Urothelium cell line (cell line): Measurements from ENCODE around the gene DNAJB9.

Source experiments
- DNase-seq: peaks from one replicate; pipeline ENCODE4 v3.0.0; 2011; ENCODE audit warnings: low spot score, mixed read lengths
- FAIRE-seq: peaks from 2 replicates; lab custom pipeline; 2011; peaks lifted over from hg19 to GRCh38; lab: Jason Lieb, UNC

Gene DNAJB9

DNA sequence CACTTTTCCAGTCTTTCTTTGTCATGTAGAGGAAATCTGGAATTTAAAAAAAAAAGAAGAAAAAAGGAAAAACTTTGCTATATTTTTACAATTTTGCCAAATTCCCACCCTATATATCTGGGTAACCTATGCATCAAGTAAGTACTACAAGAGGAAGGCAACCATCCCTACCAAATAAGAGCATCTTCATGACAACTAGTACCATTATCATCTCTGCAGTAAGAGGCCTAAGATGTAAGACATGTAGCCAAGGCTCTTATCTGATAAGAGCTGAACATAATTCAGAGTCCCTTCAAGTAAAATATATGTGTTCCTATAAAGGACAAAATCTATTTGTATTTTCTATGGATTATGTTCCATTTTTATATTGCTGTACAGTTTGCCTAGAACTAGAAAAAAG, 3.7 kb upstream of the DNAJB9 start:
- FAIRE-seq = no peak
- no peak for DNase-seq

DNA sequence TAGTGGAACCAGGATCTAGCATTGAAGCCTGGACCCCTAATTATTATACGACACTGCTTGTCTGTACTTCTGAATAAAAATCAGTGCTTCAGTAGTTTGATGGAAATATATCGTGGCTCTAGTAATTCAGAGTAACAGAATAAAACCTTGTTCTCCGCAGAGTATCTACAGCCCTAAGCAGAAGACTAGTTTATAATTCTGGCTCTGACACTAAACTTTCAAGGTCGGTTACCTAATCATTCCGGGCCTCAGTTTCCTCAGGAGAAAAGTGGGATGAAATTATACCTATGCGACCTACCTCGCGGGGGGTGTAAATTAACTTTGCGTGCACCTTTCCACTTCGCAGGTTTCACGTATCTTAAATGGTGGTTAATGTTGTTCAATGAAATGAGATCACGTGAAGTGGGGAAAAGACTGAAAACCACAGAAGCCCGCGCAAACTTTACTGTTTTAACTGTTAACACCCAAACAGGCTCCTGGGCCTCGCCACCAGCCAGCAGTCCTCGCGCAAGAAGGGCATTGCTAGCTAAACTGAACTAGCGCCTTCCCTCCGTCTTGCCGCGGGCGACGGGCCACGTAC, 783 bp upstream of the DNAJB9 start:
- no peak for FAIRE-seq
- DNase-seq = no peak

DNA sequence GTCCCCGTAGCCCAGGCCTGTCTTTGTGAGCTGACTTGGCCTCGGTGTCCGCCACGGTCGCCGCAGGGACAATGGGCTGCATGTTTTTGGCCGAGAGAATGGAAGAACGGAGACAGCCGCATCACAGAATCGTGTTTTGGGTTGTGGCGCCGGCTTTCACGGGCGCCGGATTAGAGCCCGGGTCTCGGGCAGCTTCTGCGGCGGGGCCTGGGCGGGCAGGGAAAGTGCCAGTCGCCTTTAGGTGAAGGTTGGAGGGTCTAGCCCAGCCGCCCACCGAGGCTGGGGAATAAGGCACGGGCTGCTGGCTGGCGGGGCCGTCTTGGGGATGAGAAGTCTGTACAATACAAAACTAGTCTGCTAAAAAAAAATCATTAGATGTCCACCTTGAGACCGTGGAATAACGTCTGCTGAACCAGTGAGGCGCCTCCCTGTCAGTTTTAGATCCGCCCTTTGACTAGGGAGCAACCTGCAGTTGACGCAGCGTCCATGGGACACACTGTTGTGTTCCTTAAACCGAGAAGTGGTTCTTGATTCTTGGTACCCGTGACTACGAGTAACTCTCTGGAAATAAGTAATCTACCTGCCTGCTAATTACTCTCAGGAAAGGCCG, 577 bp downstream of the DNAJB9 start:
- peak; percentile 37 for FAIRE-seq

DNA sequence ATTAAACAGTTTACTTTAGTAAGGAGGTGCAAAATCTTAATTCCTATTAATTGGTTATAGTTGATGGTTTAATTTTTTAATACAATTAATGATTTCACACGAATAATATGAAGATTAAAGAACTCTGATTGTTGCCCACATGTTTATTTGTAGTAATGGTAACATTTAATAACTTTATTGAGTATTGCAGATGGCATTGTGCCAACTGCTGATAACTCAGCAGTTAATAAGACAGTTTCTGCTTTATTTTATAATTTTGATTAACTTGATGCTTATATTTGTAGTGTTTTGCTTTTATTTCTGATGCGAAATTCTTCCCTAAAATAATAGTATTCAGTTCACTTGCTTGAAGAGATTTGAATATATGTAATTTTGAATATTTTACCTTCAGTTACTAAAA, 2.8 kb downstream of the DNAJB9 start:
- no peak for FAIRE-seq
- DNase-seq = no peak

More for the DNA sequence above, 577 bp downstream of the DNAJB9 start:
- DNase-seq = peak; percentile 61

DNA sequence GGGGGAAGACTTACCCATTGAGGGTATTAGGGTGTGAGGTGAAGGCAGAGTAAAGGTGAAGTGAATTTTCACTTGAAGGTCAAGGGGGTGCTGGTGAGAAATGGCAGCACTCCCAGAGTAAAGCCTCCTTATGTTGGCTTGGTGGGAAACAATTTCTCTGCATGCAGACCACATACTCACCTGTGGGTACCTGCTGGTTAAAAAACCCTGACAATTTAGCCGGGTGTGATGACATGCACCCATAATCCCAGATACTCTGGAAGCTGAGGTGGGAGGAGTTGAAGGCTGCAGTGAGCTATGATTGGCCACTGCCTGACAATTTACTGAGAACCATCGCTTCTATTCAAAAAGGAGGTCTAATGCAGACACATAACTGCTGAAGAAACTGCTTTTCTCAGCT, 5.5 kb downstream of the DNAJB9 start:
- DNase-seq (no peak), FAIRE-seq (no peak)

DNA sequence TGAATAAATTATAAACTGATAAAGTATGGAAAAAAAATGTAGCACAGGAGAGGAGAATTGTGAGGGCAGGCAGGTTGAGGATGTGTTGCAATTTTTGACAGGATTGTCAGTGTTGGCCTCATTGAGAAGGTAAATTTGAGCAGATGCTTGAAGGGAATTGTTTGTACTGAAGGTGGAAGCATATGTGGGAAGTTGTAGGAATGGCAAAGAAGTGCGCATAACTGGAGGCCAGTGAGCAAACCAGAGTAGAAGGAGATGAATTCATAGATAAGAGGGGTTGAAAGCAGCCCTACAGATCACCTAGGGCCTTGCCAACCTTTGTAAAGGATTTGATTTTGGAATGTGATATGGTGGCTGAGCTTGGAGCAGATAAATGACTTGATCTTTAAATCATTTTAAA, 6.4 kb downstream of the DNAJB9 start:
- no peak for DNase-seq
- no peak for FAIRE-seq

DNA sequence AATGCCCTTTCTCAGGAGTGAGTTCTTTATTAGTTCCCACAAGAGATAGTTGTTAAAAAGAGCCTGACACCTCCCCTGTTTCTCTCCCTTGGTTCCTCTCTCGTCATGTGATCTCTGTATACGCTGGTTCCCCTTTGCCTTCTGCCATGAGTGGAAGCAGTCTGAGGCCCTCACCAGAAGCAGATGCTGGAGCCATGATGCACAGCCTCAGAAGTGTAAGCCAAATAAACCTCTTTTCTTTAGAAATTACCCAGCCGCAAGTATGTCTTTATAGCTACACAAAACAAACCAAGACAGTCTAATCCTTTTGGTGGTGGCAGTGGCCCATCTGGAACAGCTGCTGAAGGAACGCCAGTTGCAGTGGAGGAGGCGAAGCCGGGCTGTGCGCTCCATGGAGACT, 9.3 kb downstream of the DNAJB9 start:
- DNase-seq = no peak
- FAIRE-seq = no peak

DNA sequence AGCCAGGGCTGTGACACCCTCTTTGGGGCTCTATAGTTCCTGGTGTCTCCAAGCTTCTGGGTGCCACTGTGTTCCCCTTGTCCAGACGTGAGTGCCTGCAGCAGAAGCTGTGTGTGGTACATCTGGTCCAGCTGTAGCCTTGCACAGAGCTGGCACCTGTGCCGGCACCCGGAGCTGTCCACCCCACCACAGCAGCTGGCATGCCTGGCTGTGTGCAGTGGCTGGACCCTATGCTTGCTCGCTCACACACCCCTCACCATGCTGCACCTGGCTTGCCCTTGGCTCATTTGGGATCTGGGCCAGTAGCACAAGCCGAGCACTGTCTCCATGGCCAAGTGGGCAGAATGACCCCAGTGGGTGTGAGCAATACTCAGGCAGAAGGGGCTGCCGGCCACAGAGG, 10.6 kb downstream of the DNAJB9 start:
- peak; percentile 42 for FAIRE-seq

DNA sequence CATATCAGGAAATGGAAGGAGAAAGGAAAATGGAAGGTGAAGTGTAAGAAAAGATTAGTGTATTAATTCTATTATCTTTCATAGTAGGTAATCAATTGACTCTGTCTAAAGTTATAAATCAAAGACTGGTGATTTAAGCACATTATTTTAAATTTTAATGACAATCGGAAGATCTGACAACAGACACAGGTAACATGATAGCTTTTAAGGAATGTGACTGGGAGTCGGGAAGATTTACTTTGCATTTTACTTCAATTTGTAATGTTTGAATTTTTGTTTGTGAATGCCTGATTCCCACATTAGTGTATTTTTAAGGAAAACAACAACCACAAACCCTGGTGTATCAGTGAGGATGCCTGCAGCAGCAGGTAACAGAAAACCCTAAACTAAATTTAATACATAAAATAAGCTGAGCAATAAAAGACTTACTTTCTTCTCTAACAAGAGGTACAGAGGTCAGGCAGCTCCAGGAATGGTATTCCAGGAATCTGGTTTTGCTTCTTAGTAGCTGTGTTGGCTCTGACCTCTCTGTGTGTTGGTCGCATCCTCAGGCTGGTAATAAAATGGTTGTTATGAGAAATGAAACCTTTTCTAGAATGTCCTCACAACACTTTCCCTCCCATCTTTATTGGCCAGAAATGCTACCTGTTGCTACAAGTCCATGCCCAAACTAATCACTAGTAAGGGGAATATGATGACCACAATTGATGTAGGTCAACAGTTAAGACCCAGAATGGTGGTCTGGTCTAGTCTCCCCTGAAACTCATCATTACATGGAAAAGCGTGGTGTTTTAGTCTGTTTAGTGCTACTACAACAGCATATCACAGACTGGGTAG, 12.2 kb downstream of the DNAJB9 start:
- FAIRE-seq = no peak
- peak; percentile 31 for DNase-seq

More for the DNA sequence above, 10.6 kb downstream of the DNAJB9 start:
- no peak for DNase-seq

DNA sequence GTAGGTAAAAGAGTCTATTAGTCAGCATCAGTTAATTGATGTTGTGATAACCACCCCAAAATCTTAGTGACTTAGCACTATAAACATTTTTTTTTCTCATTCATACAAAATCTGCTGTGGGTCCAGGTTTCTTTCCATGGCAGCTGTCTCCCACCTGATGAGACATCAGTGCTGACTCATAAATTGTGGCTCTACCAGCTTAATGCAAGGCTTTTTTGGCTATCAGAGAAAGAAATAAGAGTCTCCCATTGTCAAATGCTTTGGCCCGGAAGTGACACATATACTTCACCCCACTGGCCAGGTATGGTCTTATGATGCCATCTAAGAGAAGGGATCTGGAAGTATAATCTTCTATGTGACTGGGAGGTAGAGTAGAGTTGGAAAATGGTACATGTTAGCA, 14.5 kb downstream of the DNAJB9 start:
- peak; percentile 41 for DNase-seq
- FAIRE-seq = no peak

DNA sequence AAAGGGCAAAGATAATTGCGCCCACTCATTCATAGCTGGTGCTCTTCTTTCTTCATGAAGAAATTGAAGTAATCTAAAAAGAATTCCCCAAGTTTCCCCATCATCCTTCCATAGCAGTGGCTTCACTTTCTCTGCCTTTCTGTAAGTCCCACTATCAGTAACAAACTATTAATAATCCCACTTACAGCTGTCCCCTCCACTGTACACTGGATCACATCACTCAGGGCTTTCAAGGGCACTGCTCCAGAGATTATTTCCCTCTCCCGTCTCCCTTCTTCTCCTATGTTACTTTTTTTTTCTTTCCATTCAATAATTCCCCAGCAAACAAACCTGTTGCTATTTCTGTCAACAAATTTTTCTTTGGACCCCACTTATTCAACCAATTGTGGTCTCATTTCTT, 16.2 kb downstream of the DNAJB9 start:
- no peak for FAIRE-seq
- no peak for DNase-seq

DNA sequence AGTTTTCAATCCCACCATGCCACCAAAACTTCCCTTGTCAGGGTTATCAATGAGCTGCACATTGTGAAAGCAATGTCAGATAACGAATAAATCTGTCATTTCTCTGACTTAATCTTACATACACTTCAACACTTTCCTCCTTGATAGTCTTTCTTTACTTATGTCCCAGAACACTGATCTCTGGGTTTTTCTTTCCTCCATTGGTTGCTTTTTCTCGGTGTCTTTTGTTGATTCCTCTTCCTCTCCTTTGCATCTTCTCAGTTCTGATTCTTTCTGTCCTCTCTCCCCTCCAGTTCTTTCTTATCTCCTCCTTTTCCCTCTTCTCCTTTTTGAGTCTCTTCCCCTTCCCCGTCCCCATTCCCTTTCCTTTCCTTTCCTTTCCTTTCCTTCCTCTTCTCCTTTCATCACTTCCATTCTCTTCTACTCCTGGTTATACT, 16.6 kb downstream of the DNAJB9 start:
- FAIRE-seq (no peak), DNase-seq (no peak)

DNA sequence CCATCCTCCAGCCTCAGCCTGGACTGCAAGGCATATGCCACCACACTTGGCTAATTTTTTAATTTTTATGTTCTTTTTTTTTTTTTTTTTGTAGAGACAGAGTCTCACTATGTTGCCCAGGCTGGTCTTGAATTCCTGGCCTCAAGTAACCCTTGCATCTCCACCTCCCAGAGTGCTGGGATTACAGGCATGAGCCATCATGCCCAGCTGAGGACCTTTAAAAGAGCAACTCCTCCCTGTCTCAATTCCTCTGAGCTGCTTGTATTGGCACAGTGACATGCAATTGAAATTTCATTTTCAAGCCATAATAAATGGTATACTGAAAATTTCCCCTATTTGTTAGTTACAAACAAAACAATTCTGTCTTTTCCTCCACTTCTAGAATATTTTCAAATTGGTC, 19.5 kb downstream of the DNAJB9 start:
- DNase-seq = no peak
- no peak for FAIRE-seq

DNA sequence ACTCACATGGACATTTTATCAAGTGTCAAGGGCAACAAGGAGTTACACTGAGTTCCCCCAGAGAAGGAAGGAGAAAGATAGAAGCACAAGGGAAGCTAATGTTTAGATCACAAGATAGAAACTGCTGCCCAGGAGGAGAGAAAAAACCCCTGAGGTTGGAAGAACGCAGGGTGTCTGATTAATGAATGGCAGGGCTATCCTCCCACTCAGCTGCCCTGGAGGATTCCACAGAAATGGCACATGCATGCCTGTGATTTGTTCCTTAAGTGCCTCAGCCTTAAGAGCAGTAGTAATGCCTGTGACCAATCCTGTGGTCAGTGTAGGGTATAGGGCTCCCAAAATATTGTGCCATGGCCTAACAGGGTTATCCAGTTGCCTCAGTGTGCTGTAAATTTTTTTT, 20.2 kb downstream of the DNAJB9 start:
- FAIRE-seq (no peak), DNase-seq (no peak)

DNA sequence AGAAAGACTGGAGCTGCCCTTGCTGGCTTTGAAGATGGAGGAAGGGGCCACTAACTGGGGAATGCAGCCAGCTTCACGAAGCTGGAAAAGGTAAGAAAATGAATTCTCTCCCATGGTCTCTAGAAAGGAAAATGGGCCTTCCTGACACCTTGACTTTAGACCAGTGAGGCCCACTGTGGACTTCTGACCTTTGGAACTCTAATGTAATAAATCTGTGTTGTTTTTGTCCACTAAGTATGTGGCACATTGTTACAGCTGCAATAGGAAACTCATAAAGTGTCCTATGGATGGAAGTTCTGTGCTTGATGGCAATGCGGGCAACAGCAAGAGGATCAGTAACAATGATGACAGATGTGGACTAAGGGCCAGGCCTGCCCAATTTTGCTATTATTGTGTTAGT, 20.9 kb downstream of the DNAJB9 start:
- DNase-seq (no peak), FAIRE-seq (no peak)

DNA sequence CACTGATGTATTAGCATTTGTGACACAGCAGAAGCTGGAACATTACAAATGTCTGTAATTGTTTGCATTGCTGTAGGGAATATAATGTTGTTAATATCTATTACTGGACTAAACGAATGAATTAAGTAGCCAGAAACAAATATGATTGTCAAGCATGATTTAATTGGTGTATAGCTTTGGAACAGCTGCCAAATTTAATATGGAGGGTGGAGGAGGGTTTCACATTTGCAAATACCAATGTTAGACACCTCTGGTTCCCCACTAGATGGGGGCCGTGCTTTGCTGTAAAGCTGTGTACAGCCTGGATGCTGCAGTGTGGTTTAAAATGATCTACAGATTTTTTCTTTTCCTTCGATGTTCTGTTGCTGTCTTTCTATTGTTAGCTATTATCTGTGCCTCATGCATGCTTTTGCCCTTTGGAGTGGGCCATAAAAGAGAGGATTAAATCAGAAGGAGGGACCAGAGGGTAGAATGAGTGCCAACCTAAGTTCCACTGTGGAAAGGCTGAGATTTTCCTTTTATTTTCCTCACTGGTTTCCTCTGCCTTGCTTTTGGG, 23.1 kb downstream of the DNAJB9 start:
- FAIRE-seq (no peak), DNase-seq (peak; percentile 33)

DNA sequence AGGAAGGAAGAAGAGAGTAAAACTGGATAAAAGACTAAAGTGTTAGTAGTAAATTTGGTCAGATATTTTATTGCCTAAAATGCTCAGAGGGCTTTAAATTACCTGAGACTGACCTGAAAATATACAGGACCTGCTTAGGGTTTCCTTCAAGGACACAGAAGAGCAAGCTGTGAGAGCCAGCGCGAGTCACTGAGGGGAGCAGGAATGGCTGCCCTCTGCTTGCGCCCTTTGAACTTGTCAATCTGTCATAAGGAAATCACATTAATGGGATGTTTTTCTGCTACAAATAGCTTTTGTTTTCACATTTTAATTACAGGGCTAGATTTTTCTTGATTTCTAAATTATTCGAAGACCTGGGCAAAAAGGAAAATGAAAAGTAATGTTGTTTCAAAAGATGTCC, 26.9 kb downstream of the DNAJB9 start:
- no peak for FAIRE-seq
- DNase-seq = no peak

DNA sequence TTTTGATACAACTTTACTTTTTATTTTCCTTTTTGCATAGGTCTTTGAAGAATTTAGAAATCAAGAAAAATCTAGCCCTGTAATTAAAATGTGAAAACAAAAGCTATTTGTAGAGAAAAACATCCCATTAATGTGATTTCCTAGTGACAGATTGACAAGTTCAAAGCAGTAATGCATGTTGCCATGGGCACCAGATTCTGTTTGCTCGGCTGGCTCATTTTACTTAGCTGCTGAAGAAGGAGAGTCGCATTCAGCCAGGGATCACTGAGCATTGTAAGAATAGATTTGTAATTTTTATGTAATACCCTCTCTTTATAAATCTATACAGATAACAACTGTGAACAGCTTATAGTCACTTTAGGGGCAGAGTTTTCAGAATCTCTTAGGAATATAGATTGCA, 28.5 kb downstream of the DNAJB9 start:
- DNase-seq = no peak
- FAIRE-seq = no peak

DNA sequence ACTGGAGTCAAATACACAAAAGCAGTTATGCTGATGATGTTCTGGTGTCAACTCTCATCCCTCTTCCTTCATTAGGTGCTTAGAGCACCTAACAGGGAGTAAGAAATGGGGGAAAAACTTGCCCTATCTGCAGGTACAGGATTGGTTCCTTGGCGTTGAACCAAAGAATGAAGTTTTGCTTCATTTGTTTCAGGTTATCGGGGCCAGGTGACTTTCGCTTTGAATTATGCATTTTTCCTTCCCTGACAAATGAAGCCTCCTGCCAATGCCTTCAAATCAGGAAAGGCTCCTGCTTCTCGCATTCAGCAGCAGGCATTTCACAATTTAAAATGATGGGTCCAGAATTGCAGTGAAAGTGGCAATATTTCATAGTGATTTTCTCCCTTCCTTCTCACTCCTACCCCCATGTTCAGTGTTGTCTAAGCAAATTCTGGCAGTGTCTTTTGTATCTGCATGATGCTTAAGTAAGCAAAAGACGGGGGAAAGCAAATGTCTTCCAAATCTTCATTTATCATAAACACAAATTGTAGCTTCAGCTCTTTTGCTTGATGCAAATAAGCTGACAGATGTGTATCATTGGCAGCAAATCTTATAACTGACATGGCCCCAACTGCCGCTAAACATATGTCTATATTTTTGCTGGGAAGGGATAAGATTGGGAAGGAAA, 29.4 kb downstream of the DNAJB9 start:
- DNase-seq = no peak

DNA sequence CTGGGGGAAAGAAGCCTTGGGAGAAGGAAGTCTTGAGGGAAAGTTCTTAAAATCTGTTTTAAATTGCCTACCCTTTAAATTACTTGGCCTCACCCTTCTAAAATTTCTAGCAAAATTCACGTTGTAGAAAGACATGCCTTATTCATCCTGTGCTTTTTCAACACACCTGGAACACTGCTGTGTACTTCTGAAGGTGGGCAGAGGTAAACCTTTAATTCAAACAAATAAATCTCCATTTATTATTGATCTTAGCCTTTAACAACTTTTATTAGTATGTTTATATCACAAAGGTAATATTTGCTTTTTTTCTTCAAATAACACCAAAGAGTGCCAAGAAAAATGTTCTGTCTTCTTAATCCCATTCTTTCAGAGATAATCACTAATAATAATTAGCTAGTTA, 30.7 kb downstream of the DNAJB9 start:
- no peak for FAIRE-seq

More for the DNA sequence above, 29.4 kb downstream of the DNAJB9 start:
- no peak for FAIRE-seq

DNA sequence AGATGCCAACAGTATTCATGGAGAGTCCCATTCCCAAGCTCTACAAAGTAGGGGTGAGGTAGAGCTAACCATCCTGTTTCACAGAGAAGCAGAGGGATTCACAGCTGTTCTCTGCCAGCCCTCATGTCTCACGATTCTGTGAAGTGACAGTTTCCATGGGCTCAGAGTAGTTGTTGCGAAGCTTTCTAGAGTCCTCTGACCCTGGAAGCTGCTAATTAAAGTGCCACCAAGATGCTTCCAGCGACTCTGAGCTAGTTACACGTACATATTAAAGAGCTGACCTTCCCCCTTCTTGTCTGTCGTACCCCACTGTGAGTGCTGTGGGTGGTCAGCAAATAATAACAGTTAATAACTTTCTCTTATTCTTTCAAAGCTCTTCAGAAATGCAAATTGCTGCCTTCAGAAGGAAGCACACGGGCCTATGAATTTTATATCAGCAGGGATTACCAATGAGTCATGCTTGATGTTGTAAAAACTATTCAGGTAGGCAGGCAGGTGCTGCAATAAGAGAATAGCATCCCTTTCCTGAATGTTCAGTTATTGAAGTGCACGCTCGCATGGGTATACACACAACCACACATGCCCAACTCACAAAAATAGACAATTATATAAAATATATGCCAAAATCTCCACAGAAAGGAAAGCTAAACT, 34.1 kb downstream of the DNAJB9 start:
- DNase-seq (no peak), FAIRE-seq (no peak)

More for the DNA sequence above, 30.7 kb downstream of the DNAJB9 start:
- DNase-seq = no peak
